A549 (cell line): ENCODE results near the gene LTB. TPM values are rescaled to one million over a fixed set of nuclear protein-coding genes. Genes with fewer than 3 reads are reported as not detected.

ENCODE experiments used
- ATAC-seq, 2 experiments: fragments of 200-7000 bp in 1 of 2; fragments of >200 bp in 1 of 2; cut with Nextera tagmentation in 1 of 2; cut with Tn5 transposase in 1 of 2; 3 replicates each; pipeline versions ENCODE4 v1.8.0 to v1.9.1; 2018 to 2020; ENCODE audit warnings: mild to moderate bottlenecking in 1 of 2, moderate library complexity in 1 of 2
- CTCF ChIA-PET: fragments of 300-600 bp; sonication (Branson Sonifier 250); formaldehyde crosslinking; extraction: SDS; loops from one replicate; lab custom pipeline; 2021; ENCODE audit warnings: antibody characterized with exemption, inconsistent platforms; lab: Yijun Ruan, JAX
- POLR2A ChIA-PET: fragments of 350-600 bp; formaldehyde crosslinking; extraction: SDS; loops from one replicate; lab custom pipeline; 2021; ENCODE audit warnings: antibody characterized with exemption, inconsistent platforms; lab: Yijun Ruan, JAX
- DNase-seq, 2 experiments: peaks; one replicate each; pipeline versions ENCODE4 v3.0.0 to v3.0.0-alpha.2; 2011 to 2016; ENCODE audit warnings: low read depth in 1 of 2, low spot score in 1 of 2
- FAIRE-seq: peaks from 2 replicates; lab custom pipeline; 2011; peaks lifted over from hg19 to GRCh38; lab: Jason Lieb, UNC
- H3K27ac ChIP-seq, 2 experiments: fragments of >200 bp; sonication (Bioruptor Twin); formaldehyde crosslinking; 3 replicates each; pipeline ENCODE4 v1.5.1; 2016 to 2017
- H3K4me1 ChIP-seq: fragments of >200 bp; sonication (Bioruptor Twin); formaldehyde crosslinking; 3 replicates; pipeline ENCODE4 v1.6.1; 2016
- H3K4me2 ChIP-seq: fragments of >200 bp; sonication (Bioruptor Twin); formaldehyde crosslinking; 3 replicates; pipeline ENCODE4 v1.6.1; 2016
- H3K4me3 ChIP-seq: fragments of >200 bp; sonication (Bioruptor Twin); formaldehyde crosslinking; 3 replicates; pipeline ENCODE4 v1.5.1; 2016
- H3K9me3 ChIP-seq: fragments of >200 bp; sonication (Bioruptor Twin); formaldehyde crosslinking; 3 replicates; pipeline ENCODE4 v1.6.1; 2016
- ATOH8 ChIP-seq: fragments of 250-450 bp; sonication (Bioruptor Pico); IDR thresholded peaks from 2 replicates; pipeline ENCODE4 v1.5.0; 2020; ENCODE audit warnings: low read depth, mild to moderate bottlenecking, moderate library complexity
- EHMT2 ChIP-seq: fragments of 200-600 bp; sonication (generic); IDR thresholded peaks from 2 replicates; pipeline ENCODE4 v1.6.1; 2016; ENCODE audit warnings: antibody characterized with exemption, low read depth, mild to moderate bottlenecking, moderate library complexity
- GATA3 ChIP-seq: IDR thresholded peaks from 2 replicates; pipeline ENCODE4 v1.6.1; 2012; ENCODE audit warnings: borderline replicate concordance
- HDAC2 ChIP-seq: fragments of 200-600 bp; sonication (generic); IDR thresholded peaks from 2 replicates; pipeline ENCODE4 v1.6.1; 2016
- HEYL ChIP-seq: fragments of 250-450 bp; sonication (Bioruptor Pico); IDR thresholded peaks from 2 replicates; pipeline ENCODE4 v1.8.0; 2021; ENCODE audit warnings: mild to moderate bottlenecking, moderate library complexity
- HMGXB4 ChIP-seq: fragments of 250-450 bp; sonication (Bioruptor Pico); IDR thresholded peaks from 2 replicates; pipeline ENCODE4 v1.5.0; 2021; ENCODE audit warnings: mild to moderate bottlenecking, moderate library complexity, borderline replicate concordance
- MAZ ChIP-seq: fragments of 150-350 bp; IDR thresholded peaks from 2 replicates; pipeline ENCODE4 v1.6.1; 2014; ENCODE audit warnings: antibody characterized with exemption, low read depth, low read length, borderline replicate concordance
- NFE2L2 ChIP-seq: fragments of 150-350 bp; conservative IDR thresholded peaks from 2 replicates; pipeline ENCODE4 v1.6.1; 2014; ENCODE audit warnings: low read length
- POLR2A ChIP-seq: IDR thresholded peaks from 2 replicates; pipeline ENCODE4 v1.6.1; 2012; ENCODE audit warnings: mild to moderate bottlenecking, low read length
- RAD21 ChIP-seq, 2 experiments: fragments of >200 bp in 1 of 2; sonication (Bioruptor Twin) in 1 of 2; formaldehyde crosslinking in 1 of 2; IDR thresholded peaks in 1 of 2; conservative IDR thresholded peaks in 1 of 2; 2 replicates in 1 of 2; 3 replicates in 1 of 2; pipeline ENCODE4 v1.6.1; 2012 to 2018; ENCODE audit warnings: inconsistent platforms in 1 of 2
- RCOR1 ChIP-seq: fragments of 150-350 bp; IDR thresholded peaks from 2 replicates; pipeline ENCODE4 v1.6.1; 2014; ENCODE audit warnings: antibody characterized with exemption, low read length, low read depth
- RFX5 ChIP-seq: fragments of 450-650 bp; IDR thresholded peaks from 2 replicates; pipeline ENCODE4 v1.7.1; 2014; ENCODE audit warnings: antibody characterized with exemption, mild to moderate bottlenecking, moderate library complexity
- RNF2 ChIP-seq: fragments of 200-600 bp; sonication (generic); IDR thresholded peaks from 2 replicates; pipeline ENCODE4 v1.6.1; 2016; ENCODE audit warnings: low read depth, mild to moderate bottlenecking, antibody characterized with exemption, moderate library complexity, borderline replicate concordance
- ZFP36 ChIP-seq: fragments of 450-650 bp; IDR thresholded peaks from 2 replicates; pipeline ENCODE4 v1.6.1; 2014; ENCODE audit warnings: borderline replicate concordance; ENCODE audit not compliant: partially characterized antibody
- ZSCAN20 ChIP-seq: fragments of 250-450 bp; sonication (Bioruptor Pico); IDR thresholded peaks from 2 replicates; pipeline ENCODE4 v1.8.0; 2022; ENCODE audit warnings: mild to moderate bottlenecking, moderate library complexity
- WGBS: methylation state at CpG from one replicate; pipeline ENCODE4 v1.1.6; 2017; ENCODE audit errors: missing lambda C conversion rate; 5-methylcytosine and 5-hydroxymethylcytosine counted together
- polyA plus RNA-seq, 4 experiments: library from polyadenylated mRNA; depleted of rRNA in 3 of 4; stranded (reverse); fragments of >200 nt; fragmentation: RNase III in 1 of 4; extraction: RNeasy Plus Mini Kit Qiagen cat#74134 plus additional on column Dnase treatment in 1 of 4; gene quantifications; 2 replicates in 3 of 4; 3 replicates in 1 of 4; pipeline ENCODE4 v1.2.3, GENCODE V29; 2011 to 2017
- TF ChIP-seq, protein P1 (sequence below): fragments of 150-350 bp; IDR thresholded peaks from 2 replicates; pipeline ENCODE4 v1.6.1; 2014; ENCODE audit warnings: low read depth, mild to moderate bottlenecking, low read length

The LTB gene
- polyA plus RNA-seq, 2 of the 4 experiments (the other 2 are of a cell fraction): 0.14 to 0.26 TPM

DNA sequence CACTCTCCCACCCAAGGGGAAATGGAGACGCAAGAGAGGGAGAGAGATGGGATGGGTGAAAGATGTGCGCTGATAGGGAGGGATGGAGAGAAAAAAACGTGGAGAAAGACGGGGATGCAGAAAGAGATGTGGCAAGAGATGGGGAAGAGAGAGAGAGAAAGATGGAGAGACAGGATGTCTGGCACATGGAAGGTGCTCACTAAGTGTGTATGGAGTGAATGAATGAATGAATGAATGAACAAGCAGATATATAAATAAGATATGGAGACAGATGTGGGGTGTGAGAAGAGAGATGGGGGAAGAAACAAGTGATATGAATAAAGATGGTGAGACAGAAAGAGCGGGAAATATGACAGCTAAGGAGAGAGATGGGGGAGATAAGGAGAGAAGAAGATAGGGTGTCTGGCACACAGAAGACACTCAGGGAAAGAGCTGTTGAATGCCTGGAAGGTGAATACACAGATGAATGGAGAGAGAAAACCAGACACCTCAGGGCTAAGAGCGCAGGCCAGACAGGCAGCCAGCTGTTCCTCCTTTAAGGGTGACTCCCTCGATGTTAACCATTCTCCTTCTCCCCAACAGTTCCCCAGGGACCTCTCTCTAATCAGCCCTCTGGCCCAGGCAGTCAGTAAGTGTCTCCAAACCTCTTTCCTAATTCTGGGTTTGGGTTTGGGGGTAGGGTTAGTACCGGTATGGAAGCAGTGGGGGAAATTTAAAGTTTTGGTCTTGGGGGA lies 6.1 kb downstream of the LTB start:
- DNase-seq (no peak), FAIRE-seq (no peak), ATAC-seq (no peak)
- 78% methylated on average over 8 of the region's 8 CpGs for WGBS
- POLR2A ChIA-PET: no interaction called here
- Histone ChIP-seq H3K27ac (no peak overlapping the region), H3K4me1 (no peaks in the 10 kb centered on the region), H3K4me2 (no peak overlapping the region), H3K4me3 (no peak overlapping the region), H3K9me3 (no peaks in the 10 kb centered on the region)
- no peak for TF ChIP-seq GATA3
- TF ChIP-seq HMGXB4: no peak
- no peak for TF ChIP-seq POLR2A
- TF ChIP-seq RCOR1: no peak
- no peak for TF ChIP-seq RFX5
- no peak for TF ChIP-seq ZFP36
- TF ChIP-seq HEYL (CRISPR knock-in tag): no peak
- TF ChIP-seq RNF2: no peak
- TF ChIP-seq ATOH8 (CRISPR knock-in tag): no peak
- no peak for TF ChIP-seq EHMT2
- TF ChIP-seq, protein P1, sequence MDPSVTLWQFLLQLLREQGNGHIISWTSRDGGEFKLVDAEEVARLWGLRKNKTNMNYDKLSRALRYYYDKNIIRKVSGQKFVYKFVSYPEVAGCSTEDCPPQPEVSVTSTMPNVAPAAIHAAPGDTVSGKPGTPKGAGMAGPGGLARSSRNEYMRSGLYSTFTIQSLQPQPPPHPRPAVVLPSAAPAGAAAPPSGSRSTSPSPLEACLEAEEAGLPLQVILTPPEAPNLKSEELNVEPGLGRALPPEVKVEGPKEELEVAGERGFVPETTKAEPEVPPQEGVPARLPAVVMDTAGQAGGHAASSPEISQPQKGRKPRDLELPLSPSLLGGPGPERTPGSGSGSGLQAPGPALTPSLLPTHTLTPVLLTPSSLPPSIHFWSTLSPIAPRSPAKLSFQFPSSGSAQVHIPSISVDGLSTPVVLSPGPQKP: no peak
- no peak for TF ChIP-seq ZSCAN20 (CRISPR knock-in tag)
- TF ChIP-seq RAD21 (conservative IDR thresholded peaks at IDR 0.05 in 1 of 2, IDR thresholded peaks at IDR 0.05 in 1 of 2): no peak
- CTCF ChIA-PET: interaction anchor here (1.4 to 18.3 kb wide), 5 partner anchors 8 to 29 kb away, joined by 4 to 338 read pairs (median 19); partner anchors contain the start of genes ATP6V1G2, NCR3 and NFKBIL1

DNA sequence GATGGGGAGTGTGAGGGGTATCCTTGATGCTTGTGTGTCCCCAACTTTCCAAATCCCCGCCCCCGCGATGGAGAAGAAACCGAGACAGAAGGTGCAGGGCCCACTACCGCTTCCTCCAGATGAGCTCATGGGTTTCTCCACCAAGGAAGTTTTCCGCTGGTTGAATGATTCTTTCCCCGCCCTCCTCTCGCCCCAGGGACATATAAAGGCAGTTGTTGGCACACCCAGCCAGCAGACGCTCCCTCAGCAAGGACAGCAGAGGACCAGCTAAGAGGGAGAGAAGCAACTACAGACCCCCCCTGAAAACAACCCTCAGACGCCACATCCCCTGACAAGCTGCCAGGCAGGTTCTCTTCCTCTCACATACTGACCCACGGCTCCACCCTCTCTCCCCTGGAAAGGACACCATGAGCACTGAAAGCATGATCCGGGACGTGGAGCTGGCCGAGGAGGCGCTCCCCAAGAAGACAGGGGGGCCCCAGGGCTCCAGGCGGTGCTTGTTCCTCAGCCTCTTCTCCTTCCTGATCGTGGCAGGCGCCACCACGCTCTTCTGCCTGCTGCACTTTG lies 6.8 kb downstream of the LTB start, which contains the start of gene TNF:
TNF (plus strand) TSS at position 231 of the 567 bp plus-strand sequence; CDS start at position 408, 177 bp downstream.
- ATAC-seq: no peak
- 80% methylated on average over 10 of the region's 19 CpGs for WGBS
- POLR2A ChIA-PET: no interaction called here

More for the DNA sequence above, 6.8 kb downstream of the LTB start, which contains the start of gene TNF:
- DNase-seq (no peak), FAIRE-seq (no peak)
- TF ChIP-seq EHMT2: no peak
- no peak for TF ChIP-seq NFE2L2
- TF ChIP-seq MAZ: no peak
- no peak for TF ChIP-seq HDAC2
- no peak for TF ChIP-seq RFX5
- no peaks in the 10 kb centered on the region for H3K9me3 ChIP-seq
- CTCF ChIA-PET: interaction anchor here (1.4 to 18.3 kb wide), 4 partner anchors 9 to 29 kb away, joined by 4 to 338 read pairs (median 18); partner anchors contain the start of genes ATP6V1G2, NCR3 and NFKBIL1
- H3K4me2 ChIP-seq: no peak within 1 kb of the TSS
- H3K4me1 ChIP-seq: no peaks in the 10 kb centered on the region
- H3K4me3 ChIP-seq: no peak within 1 kb of the TSS
- no peak within 1 kb of the TSS for H3K27ac ChIP-seq
